Activated T-cell treated with anti-CD3 and anti-CD28 coated beads, Interleukin-2, amount 50 U/mL, for 72 hours (primary cell): ENCODE measurements around the gene NPPA. TPM values are rescaled to one million over a fixed set of nuclear protein-coding genes. Genes with fewer than 3 reads are reported as not detected.
A peak's percentile ranks its signal among the peaks of the same experiment; 100 is the strongest.

Experiments
- ATAC-seq, 2 donors: fragments of 150-1000 bp; cut with Tn5 transposase; replicated peaks in 1 of 2; 2 replicates each; pipeline ENCODE4 v1.10.0; 2021; ENCODE audit warnings: moderate library complexity in 2 of 2, mild to moderate bottlenecking in 1 of 2
- DNase-seq, 2 donors: peaks; one replicate each; pipeline ENCODE4 v3.0.0; 2021 to 2022; ENCODE audit warnings: mixed read lengths in 1 of 2
- H3K27ac Mint-ChIP-seq: one replicate; pipeline ENCODE4 v1.8.0; 2022; ENCODE audit warnings: mild to moderate bottlenecking, moderate library complexity, mixed read lengths
- H3K27me3 Mint-ChIP-seq: one replicate; pipeline ENCODE4 v1.8.0; 2022; ENCODE audit warnings: low read depth, mixed read lengths
- H3K36me3 Mint-ChIP-seq, 2 donors: one replicate each; pipeline ENCODE4 v1.8.0; 2022; ENCODE audit warnings: mixed read lengths in 2 of 2, mild to moderate bottlenecking in 1 of 2; ENCODE audit not compliant: insufficient read depth in 2 of 2
- H3K4me1 Mint-ChIP-seq: one replicate; pipeline ENCODE4 v1.8.0; 2022; ENCODE audit warnings: low read depth, mixed read lengths
- H3K4me3 Mint-ChIP-seq, 2 donors: one replicate each; pipeline ENCODE4 v1.8.0; 2022; ENCODE audit warnings: mild to moderate bottlenecking in 2 of 2, mixed read lengths in 2 of 2, moderate library complexity in 2 of 2
- H3K9me3 Mint-ChIP-seq, 2 donors: one replicate each; pipeline ENCODE4 v1.8.0; 2022; ENCODE audit warnings: mixed read lengths in 2 of 2
- total RNA-seq, 2 donors: library from RNA; stranded (reverse); gene quantifications; one replicate each; pipeline ENCODE4 v1.2.3, GENCODE V29; 2022

NPPA gene
- total RNA-seq, 2 donors from 2014 or later = not detected

- no peak for DNase-seq
- no peaks in the 10 kb centered on the region for H3K36me3 Mint-ChIP-seq
- no peak overlapping the region for H3K4me3 Mint-ChIP-seq
- peaks cover 7% of the 10 kb centered on the region for H3K27me3 Mint-ChIP-seq
- no peak for ATAC-seq
- H3K9me3 Mint-ChIP-seq = no peaks in the 10 kb centered on the region
- H3K27ac Mint-ChIP-seq = no peak overlapping the region
- no peaks in the 10 kb centered on the region for H3K4me1 Mint-ChIP-seq
Measured at GRCh38 chr1:11848373-11848700, 754 bp upstream of the NPPA start.

GRCh38 chr1:11845641-11846335, 1.8 kb downstream of the NPPA start:
- Mint-ChIP-seq H3K27me3 (no peaks in the 10 kb centered on the region), H3K4me3 (no peak overlapping the region), H3K36me3 (peaks cover 0 to 3% of the 10 kb centered on the region in 2 donors), H3K9me3 (no peaks in the 10 kb centered on the region), H3K27ac (no peak overlapping the region), H3K4me1 (no peaks in the 10 kb centered on the region)
- ATAC-seq = no peak
- DNase-seq = no peak

- Mint-ChIP-seq H3K27ac (no peak overlapping the region), H3K27me3 (no peaks in the 10 kb centered on the region), H3K36me3 (peaks cover 0 to 11% of the 10 kb centered on the region in 2 donors), H3K9me3 (no peaks in the 10 kb centered on the region), H3K4me3 (no peak overlapping the region), H3K4me1 (no peaks in the 10 kb centered on the region)
- DNase-seq (no peak), ATAC-seq (no peak)
Measured at GRCh38 chr1:11842154-11843041, 5.2 kb downstream of the NPPA start.

GRCh38 chr1:11841245-11842153, 6.1 kb downstream of the NPPA start:
- Mint-ChIP-seq H3K9me3 (no peaks in the 10 kb centered on the region), H3K27me3 (no peaks in the 10 kb centered on the region), H3K36me3 (peaks cover 0 to 11% of the 10 kb centered on the region in 2 donors), H3K27ac (no peak overlapping the region), H3K4me1 (no peaks in the 10 kb centered on the region), H3K4me3 (no peak overlapping the region)
- DNase-seq (no peak), ATAC-seq (no peak)

GRCh38 chr1:11839727-11840705, 7.6 kb downstream of the NPPA start:
- Mint-ChIP-seq H3K4me3 (no peak overlapping the region), H3K4me1 (no peaks in the 10 kb centered on the region), H3K27ac (no peak overlapping the region), H3K9me3 (no peaks in the 10 kb centered on the region), H3K36me3 (peaks cover 0 to 11% of the 10 kb centered on the region in 2 donors), H3K27me3 (no peaks in the 10 kb centered on the region)
- DNase-seq (no peak), ATAC-seq (no peak)

- peak; percentile 89 to 90 for ATAC-seq
- Mint-ChIP-seq H3K27me3 (no peaks in the 10 kb centered on the region), H3K4me3 (no peak overlapping the region), H3K36me3 (peaks cover 2 to 13% of the 10 kb centered on the region in 2 donors), H3K9me3 (no peaks in the 10 kb centered on the region), H3K27ac (no peak overlapping the region), H3K4me1 (no peaks in the 10 kb centered on the region)
- peak; percentile 73 to 75 for DNase-seq
Measured at GRCh38 chr1:11838349-11839272, 9.0 kb downstream of the NPPA start.

- DNase-seq (no peak), ATAC-seq (no peak)
- H3K36me3 Mint-ChIP-seq = peaks cover 2 to 13% of the 10 kb centered on the region in 2 donors
- H3K9me3 Mint-ChIP-seq = no peaks in the 10 kb centered on the region
- H3K4me1 Mint-ChIP-seq = no peaks in the 10 kb centered on the region
- no peak overlapping the region for H3K4me3 Mint-ChIP-seq
- no peaks in the 10 kb centered on the region for H3K27me3 Mint-ChIP-seq
- no peak overlapping the region for H3K27ac Mint-ChIP-seq
Measured at GRCh38 chr1:11837767-11838348, 9.7 kb downstream of the NPPA start.

GRCh38 chr1:11836955-11837766, 10.4 kb downstream of the NPPA start:
- H3K27me3 Mint-ChIP-seq = no peaks in the 10 kb centered on the region
- no peak for ATAC-seq
- H3K4me1 Mint-ChIP-seq = no peaks in the 10 kb centered on the region
- no peak for DNase-seq
- H3K36me3 Mint-ChIP-seq = peaks cover 2 to 9% of the 10 kb centered on the region in 2 donors
- no peak overlapping the region for H3K27ac Mint-ChIP-seq
- H3K4me3 Mint-ChIP-seq = no peak overlapping the region
- H3K9me3 Mint-ChIP-seq = no peaks in the 10 kb centered on the region

- H3K27ac Mint-ChIP-seq = no peak overlapping the region
- ATAC-seq = no peak
Measured at GRCh38 chr1:11835441-11836225, 11.9 kb downstream of the NPPA start.

GRCh38 chr1:11833900-11834299, 13.7 kb downstream of the NPPA start:
- no peaks in the 10 kb centered on the region for H3K4me1 Mint-ChIP-seq
- H3K27ac Mint-ChIP-seq = no peak overlapping the region
- H3K9me3 Mint-ChIP-seq = no peaks in the 10 kb centered on the region
- no peaks in the 10 kb centered on the region for H3K27me3 Mint-ChIP-seq
- no peak for DNase-seq
- no peak for ATAC-seq
- H3K4me3 Mint-ChIP-seq = no peak overlapping the region
- H3K36me3 Mint-ChIP-seq = peaks cover 2 to 6% of the 10 kb centered on the region in 2 donors

More at GRCh38 chr1:11835441-11836225, 11.9 kb downstream of the NPPA start:
- H3K27me3 Mint-ChIP-seq = no peaks in the 10 kb centered on the region
- H3K4me1 Mint-ChIP-seq = no peaks in the 10 kb centered on the region
- peaks cover 2 to 9% of the 10 kb centered on the region in 2 donors for H3K36me3 Mint-ChIP-seq
- H3K4me3 Mint-ChIP-seq = no peak overlapping the region
- no peaks in the 10 kb centered on the region for H3K9me3 Mint-ChIP-seq
- no peak for DNase-seq
